AG04450 (cell line): Measurements from ENCODE around the gene MYBBP1A. TPM values are rescaled to one million over a fixed set of nuclear protein-coding genes. Genes with fewer than 3 reads are reported as not detected.
"Not testable (repeated sequence)": the region's sequence is repeated elsewhere in the genome, so short reads cannot be mapped to it uniquely, and the experiment has no call there.

Experiments used
- CTCF ChIA-PET: fragments of 300-600, 350-600 bp; formaldehyde crosslinking; extraction: SDS; loops from one replicate; lab custom pipeline; 2022; ENCODE audit warnings: antibody characterized with exemption, inconsistent platforms; lab: Charles Lee
- POLR2A ChIA-PET: fragments of 350-600 bp; formaldehyde crosslinking; extraction: SDS; loops from one replicate; lab custom pipeline; 2021; ENCODE audit warnings: antibody characterized with exemption, inconsistent platforms; lab: Yijun Ruan, JAX
- DNase-seq: peaks from one replicate; pipeline ENCODE4 v3.0.0-alpha.2; 2011; ENCODE audit warnings: low read depth, low spot score
- H3K27ac ChIP-seq: one replicate; pipeline ENCODE4 v1.5.1; 2012; ENCODE audit warnings: low read depth, low read length, control low read depth
- H3K27me3 ChIP-seq: one replicate; pipeline ENCODE4 v1.6.0; 2012; ENCODE audit warnings: low read length; ENCODE audit not compliant: control insufficient read depth, insufficient read depth
- H3K4me3 ChIP-seq: 2 replicates; pipeline ENCODE4 v1.5.1; 2011; ENCODE audit warnings: mild to moderate bottlenecking, low read depth, low read length, control low read depth
- H3K9me3 ChIP-seq: 2 replicates; pipeline ENCODE4 v1.5.1; 2012; ENCODE audit warnings: low read length; ENCODE audit not compliant: control insufficient read depth, insufficient read depth
- CTCF ChIP-seq: IDR thresholded peaks from 2 replicates; pipeline ENCODE4 v1.5.1; 2011; ENCODE audit warnings: low read depth, low read length, control low read depth, inconsistent platforms
- polyA plus RNA-seq: library from polyadenylated mRNA; depleted of rRNA; stranded (reverse); fragments of >200 nt; gene quantifications from 2 replicates; pipeline ENCODE4 v1.2.3, GENCODE V29; 2011

MYBBP1A gene
- polyA plus RNA-seq, 1 experiment: 12.5 TPM

DNA sequence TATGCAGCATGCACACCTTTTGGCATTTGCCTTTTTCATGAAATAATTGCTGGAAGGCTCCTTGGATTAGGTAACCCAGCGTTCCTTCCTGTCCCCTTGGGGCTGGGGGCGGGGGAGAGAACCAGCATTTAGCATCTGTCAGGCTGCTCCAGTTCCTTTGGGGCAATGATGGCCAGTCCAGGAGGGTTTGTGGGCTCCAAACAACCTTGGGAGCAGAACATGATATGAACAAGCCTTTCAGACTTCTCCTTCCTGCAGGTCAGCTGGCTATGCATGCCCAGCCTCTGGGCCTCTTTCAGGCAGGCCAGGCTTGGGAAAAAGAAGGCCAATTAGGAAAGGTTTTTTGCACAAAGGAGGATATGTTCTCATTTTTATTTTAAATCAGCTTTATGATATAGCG, 28.0 kb upstream of the MYBBP1A start:
- TF ChIP-seq CTCF: no peak
- POLR2A ChIA-PET: no interaction called here
- Histone ChIP-seq H3K4me3 (no peak overlapping the region), H3K27ac (no peak overlapping the region), H3K27me3 (peaks cover 64% of the 10 kb centered on the region), H3K9me3 (no peaks in the 10 kb centered on the region)
- CTCF ChIA-PET: interaction anchor here (1.0 to 1.8 kb wide), 2 partner anchors 14 to 16 kb away, joined by 5 to 11 read pairs; no protein-coding TSS in a partner anchor
- DNase-seq: no peak

DNA sequence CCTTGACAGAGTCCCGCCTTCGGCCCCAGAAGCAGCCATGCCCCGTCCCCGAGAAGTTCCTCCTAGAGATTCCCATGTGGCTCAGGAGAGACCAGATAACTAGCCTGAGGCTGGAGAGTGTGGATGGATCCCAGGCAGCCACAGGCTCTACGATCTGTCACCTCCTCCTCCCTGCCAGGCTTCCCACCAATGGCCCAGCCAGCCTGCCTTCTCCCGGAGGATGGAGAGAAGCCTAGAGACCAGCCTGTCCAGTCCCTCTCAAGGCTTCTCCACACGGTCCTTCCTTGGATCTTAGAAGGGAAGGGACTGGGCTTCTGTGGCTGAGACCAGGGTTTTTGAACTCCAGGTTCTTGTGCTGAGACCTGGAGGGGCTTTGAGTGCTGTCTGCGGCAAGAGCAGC, 27.5 kb upstream of the MYBBP1A start:
- no peak for TF ChIP-seq CTCF
- H3K9me3 ChIP-seq: no peaks in the 10 kb centered on the region
- no peak overlapping the region for H3K4me3 ChIP-seq
- H3K27ac ChIP-seq: no peak overlapping the region
- CTCF ChIA-PET: no interaction called here
- POLR2A ChIA-PET: no interaction called here
- DNase-seq: no peak
- peaks cover 61% of the 10 kb centered on the region for H3K27me3 ChIP-seq

- Histone ChIP-seq H3K27ac (no peak overlapping the region), H3K27me3 (peaks cover 61% of the 10 kb centered on the region), H3K4me3 (no peak overlapping the region), H3K9me3 (no peaks in the 10 kb centered on the region)
- ChIA-PET POLR2A (no interaction called here), CTCF (interaction anchor here (3.6 kb wide), 1 partner anchor 15 kb away, joined by 12 read pairs; no protein-coding TSS in a partner anchor)
- no peak for DNase-seq
- TF ChIP-seq CTCF: no peak
Observed at GRCh38 chr17:4582101-4582501, 26.9 kb upstream of the MYBBP1A start.

DNA sequence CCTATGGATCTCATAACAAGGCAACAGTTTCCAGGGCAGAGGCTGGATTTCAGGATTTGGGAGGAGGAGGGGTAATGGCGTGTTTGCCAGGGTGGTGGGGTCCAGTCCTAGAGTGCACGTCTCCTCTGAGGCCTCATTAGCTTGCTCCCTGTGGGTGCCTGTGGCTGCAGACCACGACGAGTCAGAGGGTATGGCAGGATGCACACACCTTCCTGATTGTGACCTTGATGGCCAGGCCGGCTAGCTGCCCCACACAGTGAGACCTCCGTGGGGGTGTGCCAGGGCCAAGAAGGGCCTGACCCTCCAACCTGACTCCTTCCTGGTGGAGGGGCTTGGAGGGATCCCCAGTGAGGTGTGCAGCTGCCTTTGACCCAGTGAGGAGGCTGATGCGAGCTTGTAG, 25.1 kb upstream of the MYBBP1A start:
- no peaks in the 10 kb centered on the region for H3K9me3 ChIP-seq
- no peak overlapping the region for H3K27ac ChIP-seq
- no peak for DNase-seq
- ChIA-PET CTCF (interaction anchor here (3.6 kb wide), 1 partner anchor 14 kb away, joined by 12 read pairs; no protein-coding TSS in a partner anchor), POLR2A (no interaction called here)
- H3K27me3 ChIP-seq: peaks cover 62% of the 10 kb centered on the region
- no peak for TF ChIP-seq CTCF
- no peak overlapping the region for H3K4me3 ChIP-seq

DNA sequence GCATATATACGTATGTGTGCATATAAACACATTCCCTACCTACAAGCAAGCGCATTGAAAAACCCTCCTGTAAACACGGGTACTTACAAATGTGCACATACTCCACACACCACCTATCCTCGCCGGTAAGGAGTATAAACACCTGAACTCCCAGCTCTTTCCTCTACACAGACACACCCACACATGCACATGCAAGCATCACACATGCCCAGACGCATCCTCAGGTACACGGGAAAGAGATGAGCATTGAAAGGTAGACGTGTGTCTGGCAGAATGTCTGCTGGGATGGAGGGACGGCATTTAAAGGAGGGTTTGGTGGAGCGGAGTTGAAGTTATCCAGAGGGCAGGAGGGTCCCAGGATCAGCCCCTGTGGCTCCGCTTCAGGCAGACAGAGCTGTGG, 24.5 kb upstream of the MYBBP1A start:
- H3K27me3 ChIP-seq: peaks cover 62% of the 10 kb centered on the region
- POLR2A ChIA-PET: no interaction called here

GRCh38 chr17:4578349-4578748, 23.2 kb upstream of the MYBBP1A start:
- H3K27me3 ChIP-seq: peaks cover 53% of the 10 kb centered on the region
- CTCF ChIA-PET: interaction anchor here (3.9 kb wide), 1 partner anchor 11 kb away, joined by 25 read pairs; no protein-coding TSS in a partner anchor
- H3K4me3 ChIP-seq, DNase-seq, H3K9me3 ChIP-seq, POLR2A ChIA-PET, H3K27ac ChIP-seq: not testable (repeated sequence)

More for the DNA sequence above, 24.5 kb upstream of the MYBBP1A start:
- Histone ChIP-seq H3K4me3 (no peak overlapping the region), H3K9me3 (no peaks in the 10 kb centered on the region), H3K27ac (no peak overlapping the region)
- CTCF ChIA-PET: interaction anchor here (3.6 kb wide), 1 partner anchor 13 kb away, joined by 12 read pairs; no protein-coding TSS in a partner anchor
- TF ChIP-seq CTCF: no peak
- DNase-seq: no peak
